ENCODE results near the gene MYH11.
"Not testable (repeated sequence)": the region's sequence is repeated elsewhere in the genome, so short reads cannot be mapped to it uniquely, and the experiment has no call there.

The MYH11 gene

DNA sequence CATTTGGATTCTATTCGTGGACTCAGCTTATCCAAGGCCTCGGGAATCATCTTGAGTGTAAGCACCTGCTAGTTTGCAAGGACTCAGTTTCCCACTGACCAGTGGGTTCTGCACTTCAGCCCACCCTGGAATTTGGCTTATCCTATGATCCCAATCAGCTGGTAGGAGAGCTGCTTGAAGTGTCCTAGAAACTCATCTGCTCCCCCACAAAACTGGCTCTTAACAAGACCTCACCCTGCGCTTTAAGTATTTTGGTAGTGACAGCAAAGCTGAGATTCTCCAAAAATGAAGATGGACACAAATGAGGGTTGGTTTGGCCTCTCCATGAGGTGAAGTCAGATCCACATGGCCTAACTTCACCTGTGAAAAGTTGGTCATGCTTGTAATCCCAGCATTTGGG is 149.5 kb downstream of the MYH11 start:
- H3K4me1 ChIP-seq (ENCODE audit: control insufficient read depth in 1 of 2, insufficient read depth in 2 of 2, low read length in 2 of 2) = peaks cover 0 to 8% of the 10 kb centered on the region in 2 donors
- H3K9me3 ChIP-seq (ENCODE audit: control insufficient read depth in 1 of 2, low read length in 2 of 2) = no peaks in the 10 kb centered on the region
- H3K27ac ChIP-seq (ENCODE audit: low read length) = no peak overlapping the region
- no peak overlapping the region for H3K4me3 ChIP-seq (ENCODE audit: low read depth in 1 of 2, low read length in 2 of 2)
- peaks cover 25 to 70% of the 10 kb centered on the region in 2 donors for H3K36me3 ChIP-seq (ENCODE audit: control insufficient read depth in 1 of 2, insufficient read depth in 2 of 2, low read length in 2 of 2)
- no peaks in the 10 kb centered on the region for H3K27me3 ChIP-seq (ENCODE audit: low read depth, low read length)

DNA sequence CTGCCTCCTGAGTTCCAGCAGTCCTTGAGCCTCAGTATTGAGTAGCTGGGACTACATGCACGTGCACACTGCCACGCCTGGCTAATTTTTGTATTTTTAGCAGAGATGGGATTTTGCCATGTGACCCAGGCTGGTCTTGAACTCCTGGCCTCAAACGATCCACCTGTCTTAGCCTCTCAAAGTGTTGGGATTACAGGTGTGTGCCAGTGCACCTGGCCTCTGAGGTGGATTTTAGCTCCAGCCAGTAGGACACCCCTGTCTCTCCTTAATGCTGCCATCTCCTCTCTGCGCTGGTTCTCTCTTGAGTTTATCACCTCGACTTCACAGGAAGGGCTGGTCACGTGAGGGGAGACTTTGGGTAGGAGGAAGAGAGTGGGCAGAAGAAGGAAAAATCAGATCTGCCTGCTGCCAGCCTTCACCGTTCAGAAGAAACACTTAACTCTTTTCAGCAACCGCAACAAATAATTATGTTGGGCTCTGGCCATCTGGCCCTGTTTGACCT is 151.7 kb downstream of the MYH11 start:
- no peaks in the 10 kb centered on the region for H3K27me3 ChIP-seq (ENCODE audit: low read depth, low read length)
- H3K4me3 ChIP-seq (ENCODE audit: low read depth in 1 of 2, low read length in 2 of 2) = no peak overlapping the region
- H3K27ac ChIP-seq (ENCODE audit: low read length) = no peak overlapping the region
- peaks cover 25 to 59% of the 10 kb centered on the region in 2 donors for H3K36me3 ChIP-seq (ENCODE audit: control insufficient read depth in 1 of 2, insufficient read depth in 2 of 2, low read length in 2 of 2)
- H3K4me1 ChIP-seq (ENCODE audit: control insufficient read depth in 1 of 2, insufficient read depth in 2 of 2, low read length in 2 of 2) = peaks cover 0 to 8% of the 10 kb centered on the region in 2 donors
- H3K9me3 ChIP-seq (ENCODE audit: control insufficient read depth in 1 of 2, low read length in 2 of 2) = no peaks in the 10 kb centered on the region

DNA sequence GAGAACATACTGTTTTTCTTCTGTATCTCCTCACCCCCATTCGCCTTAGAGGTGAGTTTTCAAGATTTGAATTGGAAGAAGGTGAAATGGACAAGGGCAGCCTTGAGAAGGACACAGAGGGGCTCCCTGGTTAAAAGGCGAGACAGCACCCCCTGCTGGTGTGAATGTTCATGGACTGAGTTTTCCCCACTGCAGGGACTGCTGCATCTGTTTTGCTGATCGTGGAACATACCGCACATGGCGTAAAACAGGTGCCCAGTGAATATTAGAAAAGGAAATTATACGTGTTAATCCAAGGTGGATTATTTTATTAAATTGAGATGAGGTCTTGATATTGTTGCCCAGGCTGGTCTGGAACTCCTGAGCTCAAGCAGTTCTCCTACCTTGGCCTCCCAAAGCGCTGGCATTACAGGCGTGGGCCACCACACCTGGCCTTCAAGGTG is 152.3 kb downstream of the MYH11 start:
- Histone ChIP-seq H3K27ac (ENCODE audit: low read length) (no peak overlapping the region), H3K4me1 (ENCODE audit: control insufficient read depth in 1 of 2, insufficient read depth in 2 of 2, low read length in 2 of 2) (peaks cover 0 to 8% of the 10 kb centered on the region in 2 donors), H3K36me3 (ENCODE audit: control insufficient read depth in 1 of 2, insufficient read depth in 2 of 2, low read length in 2 of 2) (peaks cover 26 to 59% of the 10 kb centered on the region in 2 donors), H3K4me3 (ENCODE audit: low read depth in 1 of 2, low read length in 2 of 2) (no peak overlapping the region), H3K9me3 (ENCODE audit: control insufficient read depth in 1 of 2, low read length in 2 of 2) (no peaks in the 10 kb centered on the region), H3K27me3 (ENCODE audit: low read depth, low read length) (no peaks in the 10 kb centered on the region)

DNA sequence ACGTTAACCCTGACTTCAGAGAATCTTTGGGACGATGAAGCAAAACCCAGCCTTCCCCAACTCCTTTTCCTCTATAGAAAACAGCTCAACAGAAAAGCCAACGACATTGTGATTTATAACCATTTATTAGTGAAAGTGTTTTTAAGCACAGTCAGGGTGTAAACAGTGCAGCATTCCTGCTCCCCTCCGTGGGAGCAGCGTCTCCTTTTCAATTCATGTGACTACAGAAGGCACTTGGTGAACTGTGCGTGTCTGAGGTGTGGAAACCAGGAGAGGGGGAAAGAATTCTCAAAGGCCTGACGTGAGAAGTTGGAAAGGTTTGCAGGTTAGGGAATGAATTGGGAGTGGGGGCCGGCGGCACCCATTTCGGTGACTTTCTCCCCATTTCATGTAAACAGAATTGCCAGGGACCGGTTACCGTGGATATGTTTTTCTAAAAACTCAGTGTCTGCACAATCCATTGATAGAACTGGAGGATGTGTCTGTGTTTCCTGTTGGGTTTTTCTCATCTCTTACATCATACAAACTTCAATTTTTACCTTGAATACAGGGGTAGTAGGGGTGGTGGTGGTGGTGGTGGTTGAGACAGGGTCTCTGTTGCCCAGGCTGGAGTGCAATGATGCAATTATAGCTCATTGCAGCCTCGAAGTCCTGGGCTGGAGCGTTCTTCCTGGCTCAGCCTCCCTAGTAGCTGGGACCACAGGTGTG is 153.6 kb downstream of the MYH11 start:
- H3K4me1 ChIP-seq (ENCODE audit: control insufficient read depth in 1 of 2, insufficient read depth in 2 of 2, low read length in 2 of 2) = peaks cover 0 to 8% of the 10 kb centered on the region in 2 donors
- H3K4me3 ChIP-seq (ENCODE audit: low read depth in 1 of 2, low read length in 2 of 2) = no peak overlapping the region
- H3K27ac ChIP-seq (ENCODE audit: low read length) = no peak overlapping the region
- H3K36me3 ChIP-seq (ENCODE audit: control insufficient read depth in 1 of 2, insufficient read depth in 2 of 2, low read length in 2 of 2) = peaks cover 25 to 62% of the 10 kb centered on the region in 2 donors
- H3K27me3 ChIP-seq (ENCODE audit: low read depth, low read length) = no peaks in the 10 kb centered on the region
- no peaks in the 10 kb centered on the region for H3K9me3 ChIP-seq (ENCODE audit: control insufficient read depth in 1 of 2, low read length in 2 of 2)

DNA sequence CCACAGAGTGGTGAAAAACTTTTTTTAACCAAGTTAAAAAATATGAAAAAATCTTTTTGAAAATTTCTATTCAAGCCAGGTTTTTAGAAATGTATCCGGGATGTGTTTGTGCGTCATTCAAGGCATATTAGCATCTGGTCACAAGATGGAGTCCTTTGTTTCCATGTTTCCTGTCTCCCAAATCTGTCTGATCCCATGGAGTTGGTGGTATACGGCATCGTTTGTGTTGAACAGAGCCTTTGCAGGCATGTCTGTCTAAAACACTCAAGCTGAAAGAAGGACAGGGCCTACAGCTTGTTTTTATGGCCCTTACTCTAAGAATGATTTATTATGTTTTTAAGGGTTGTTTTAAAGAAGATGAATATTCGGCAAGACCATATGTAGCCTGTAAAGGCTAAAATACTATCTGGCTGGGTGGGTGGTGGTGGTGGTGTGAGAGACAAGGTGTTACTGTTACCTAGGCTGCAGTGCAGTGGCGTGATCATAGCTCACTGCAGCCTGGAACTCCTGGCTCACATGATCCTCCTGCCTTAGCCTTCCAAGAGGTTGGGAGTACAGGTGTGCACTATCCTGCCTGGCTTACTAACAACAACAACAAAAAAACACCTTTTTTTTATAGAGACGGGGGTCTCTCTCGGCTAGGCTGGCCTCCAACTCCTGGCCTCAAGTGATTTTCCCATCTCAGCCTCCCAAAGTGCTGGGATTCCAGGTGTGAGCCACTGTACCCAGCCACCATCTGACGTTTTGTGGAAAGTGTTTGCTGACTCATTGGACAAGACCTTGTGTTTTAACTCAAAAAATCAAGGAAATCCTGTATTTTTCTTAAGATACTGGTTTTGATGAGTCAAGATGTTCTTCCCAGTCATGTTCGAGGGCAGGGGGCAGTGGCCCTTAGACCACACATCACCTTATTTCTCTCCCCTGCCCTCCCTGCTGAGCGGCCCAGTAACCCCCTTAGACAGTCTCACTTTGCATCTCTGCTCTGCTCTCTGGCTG is 154.6 kb downstream of the MYH11 start:
- Histone ChIP-seq H3K27me3 (ENCODE audit: low read depth, low read length) (no peaks in the 10 kb centered on the region), H3K4me1 (ENCODE audit: control insufficient read depth in 1 of 2, insufficient read depth in 2 of 2, low read length in 2 of 2) (peaks cover 0 to 8% of the 10 kb centered on the region in 2 donors), H3K27ac (ENCODE audit: low read length) (peak overlapping the region; percentile 31), H3K9me3 (ENCODE audit: control insufficient read depth in 1 of 2, low read length in 2 of 2) (no peaks in the 10 kb centered on the region), H3K36me3 (ENCODE audit: control insufficient read depth in 1 of 2, insufficient read depth in 2 of 2, low read length in 2 of 2) (peaks cover 23 to 63% of the 10 kb centered on the region in 2 donors), H3K4me3 (ENCODE audit: low read depth in 1 of 2, low read length in 2 of 2) (no peak overlapping the region)

GRCh38 chr16:15701367-15701766 is 155.5 kb downstream of the MYH11 start:
- Histone ChIP-seq H3K4me3 (ENCODE audit: low read depth in 1 of 2, low read length in 2 of 2) (no peak overlapping the region), H3K27ac (ENCODE audit: low read length) (no peak overlapping the region), H3K27me3 (ENCODE audit: low read depth, low read length) (no peaks in the 10 kb centered on the region), H3K9me3 (ENCODE audit: control insufficient read depth in 1 of 2, low read length in 2 of 2) (no peaks in the 10 kb centered on the region), H3K4me1 (ENCODE audit: control insufficient read depth in 1 of 2, insufficient read depth in 2 of 2, low read length in 2 of 2) (peaks cover 0 to 8% of the 10 kb centered on the region in 2 donors), H3K36me3 (ENCODE audit: control insufficient read depth in 1 of 2, insufficient read depth in 2 of 2, low read length in 2 of 2) (peaks cover 32 to 65% of the 10 kb centered on the region in 2 donors)

- Histone ChIP-seq H3K9me3 (ENCODE audit: control insufficient read depth in 1 of 2, low read length in 2 of 2) (no peaks in the 10 kb centered on the region), H3K4me1 (ENCODE audit: control insufficient read depth in 1 of 2, insufficient read depth in 2 of 2, low read length in 2 of 2) (peaks cover 0 to 4% of the 10 kb centered on the region in 2 donors), H3K27me3 (ENCODE audit: low read depth, low read length) (no peaks in the 10 kb centered on the region), H3K36me3 (ENCODE audit: control insufficient read depth in 1 of 2, insufficient read depth in 2 of 2, low read length in 2 of 2) (peaks cover 32 to 65% of the 10 kb centered on the region in 2 donors), H3K4me3 (ENCODE audit: low read depth in 1 of 2, low read length in 2 of 2) (no peak overlapping the region), H3K27ac (ENCODE audit: low read length) (no peak overlapping the region)
These were observed 157.0 kb downstream of the MYH11 start for GRCh38 chr16:15699819-15700218.

DNA sequence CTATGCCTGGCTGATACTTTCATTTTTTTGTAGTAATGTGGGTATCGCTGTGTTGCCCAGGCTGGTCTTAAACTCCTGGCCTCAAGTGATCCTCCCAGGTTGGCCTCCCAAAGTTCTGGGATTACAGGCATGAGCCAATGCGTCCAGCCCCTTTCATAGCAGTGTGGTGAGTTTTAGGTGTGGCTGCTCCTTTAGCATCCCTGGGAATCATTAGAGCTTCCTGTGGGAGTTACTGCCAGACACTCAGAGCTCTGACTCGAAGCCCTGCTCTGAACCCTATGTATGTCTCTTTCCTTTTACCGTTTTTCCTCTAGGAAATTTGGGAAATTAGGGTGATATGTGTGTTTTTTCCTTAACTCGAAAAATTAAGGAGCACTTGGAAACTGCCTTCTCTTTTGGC is 162.3 kb downstream of the MYH11 start:
- H3K36me3 ChIP-seq (ENCODE audit: control insufficient read depth in 1 of 2, insufficient read depth in 2 of 2, low read length in 2 of 2) = peaks cover 45 to 86% of the 10 kb centered on the region in 2 donors
- H3K4me3 ChIP-seq (ENCODE audit: low read depth in 1 of 2, low read length in 2 of 2) = no peak overlapping the region
- H3K27ac ChIP-seq (ENCODE audit: low read length) = no peak overlapping the region
- H3K4me1 ChIP-seq (ENCODE audit: control insufficient read depth in 1 of 2, insufficient read depth in 2 of 2, low read length in 2 of 2) = no peaks in the 10 kb centered on the region
- no peaks in the 10 kb centered on the region for H3K27me3 ChIP-seq (ENCODE audit: low read depth, low read length)
- no peaks in the 10 kb centered on the region for H3K9me3 ChIP-seq (ENCODE audit: control insufficient read depth in 1 of 2, low read length in 2 of 2)

DNA sequence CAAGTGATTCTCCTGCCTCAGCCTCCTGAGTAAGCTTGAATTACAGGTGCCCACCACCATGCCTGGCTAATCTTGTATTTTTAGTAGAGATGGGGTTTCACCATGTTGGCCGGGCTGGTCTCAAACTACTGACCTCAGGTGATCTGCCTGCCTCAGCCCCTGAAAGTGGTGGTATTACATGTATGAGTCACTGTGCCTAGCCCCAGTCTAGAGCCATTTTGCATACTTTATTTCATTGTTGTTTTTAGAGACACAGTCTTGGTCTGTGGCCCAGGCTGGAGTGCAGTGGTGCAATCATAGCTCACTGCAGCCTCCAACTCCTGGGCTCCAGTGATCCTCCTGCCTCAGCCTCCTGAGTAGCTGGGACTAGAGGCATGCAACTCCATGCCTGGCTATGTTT is 164.3 kb downstream of the MYH11 start:
- not testable (repeated sequence) for H3K4me1 ChIP-seq (ENCODE audit: control insufficient read depth in 1 of 2, insufficient read depth in 2 of 2, low read length in 2 of 2); H3K27me3 ChIP-seq (ENCODE audit: low read depth, low read length); H3K4me3 ChIP-seq (ENCODE audit: low read depth in 1 of 2, low read length in 2 of 2); H3K9me3 ChIP-seq (ENCODE audit: control insufficient read depth in 1 of 2, low read length in 2 of 2); H3K27ac ChIP-seq (ENCODE audit: low read length)
- H3K36me3 ChIP-seq (ENCODE audit: control insufficient read depth in 1 of 2, insufficient read depth in 2 of 2, low read length in 2 of 2) = peaks cover 54 to 83% of the 10 kb centered on the region in 2 donors

DNA sequence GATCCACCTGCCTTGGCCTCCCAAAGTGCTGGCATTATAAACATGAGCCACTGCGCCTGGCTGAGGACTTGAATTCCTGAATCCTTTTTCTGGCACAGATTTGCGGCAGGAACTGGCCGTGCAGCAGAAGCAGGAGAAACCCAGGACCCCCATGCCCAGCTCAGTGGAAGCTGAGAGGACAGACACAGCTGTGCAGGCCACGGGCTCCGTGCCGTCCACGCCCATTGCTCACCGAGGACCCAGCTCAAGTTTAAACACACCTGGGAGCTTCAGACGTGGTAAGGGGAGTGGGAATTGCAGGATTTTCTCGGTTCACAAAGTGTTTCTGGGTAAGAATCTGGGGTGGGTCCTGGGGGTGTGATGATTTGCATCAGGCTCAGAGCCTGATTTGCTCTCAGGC is 165.8 kb downstream of the MYH11 start:
- H3K27me3 ChIP-seq (ENCODE audit: low read depth, low read length) = no peaks in the 10 kb centered on the region
- H3K4me1 ChIP-seq (ENCODE audit: control insufficient read depth in 1 of 2, insufficient read depth in 2 of 2, low read length in 2 of 2) = no peaks in the 10 kb centered on the region
- peaks cover 51 to 83% of the 10 kb centered on the region in 2 donors for H3K36me3 ChIP-seq (ENCODE audit: control insufficient read depth in 1 of 2, insufficient read depth in 2 of 2, low read length in 2 of 2)
- H3K27ac ChIP-seq (ENCODE audit: low read length) = no peak overlapping the region
- H3K9me3 ChIP-seq (ENCODE audit: control insufficient read depth in 1 of 2, low read length in 2 of 2) = no peaks in the 10 kb centered on the region
- no peak overlapping the region for H3K4me3 ChIP-seq (ENCODE audit: low read depth in 1 of 2, low read length in 2 of 2)

GRCh38 chr16:15690296-15690695 is 166.5 kb downstream of the MYH11 start:
- no peaks in the 10 kb centered on the region for H3K27me3 ChIP-seq (ENCODE audit: low read depth, low read length)
- H3K36me3 ChIP-seq (ENCODE audit: control insufficient read depth in 1 of 2, insufficient read depth in 2 of 2, low read length in 2 of 2) = peaks cover 54 to 86% of the 10 kb centered on the region in 2 donors
- no peak overlapping the region for H3K27ac ChIP-seq (ENCODE audit: low read length)
- no peaks in the 10 kb centered on the region for H3K9me3 ChIP-seq (ENCODE audit: control insufficient read depth in 1 of 2, low read length in 2 of 2)
- no peaks in the 10 kb centered on the region for H3K4me1 ChIP-seq (ENCODE audit: control insufficient read depth in 1 of 2, insufficient read depth in 2 of 2, low read length in 2 of 2)
- H3K4me3 ChIP-seq (ENCODE audit: low read depth in 1 of 2, low read length in 2 of 2) = no peak overlapping the region

All from muscle layer of duodenum (tissue), 2 donors.